ENCODE measurements around the gene HSD3B1. TPM values are rescaled to one million over a fixed set of nuclear protein-coding genes. Genes with fewer than 3 reads are reported as not detected.

The HSD3B1 gene
- total RNA-seq, 1 donor from 2014 or later: not detected

DNA sequence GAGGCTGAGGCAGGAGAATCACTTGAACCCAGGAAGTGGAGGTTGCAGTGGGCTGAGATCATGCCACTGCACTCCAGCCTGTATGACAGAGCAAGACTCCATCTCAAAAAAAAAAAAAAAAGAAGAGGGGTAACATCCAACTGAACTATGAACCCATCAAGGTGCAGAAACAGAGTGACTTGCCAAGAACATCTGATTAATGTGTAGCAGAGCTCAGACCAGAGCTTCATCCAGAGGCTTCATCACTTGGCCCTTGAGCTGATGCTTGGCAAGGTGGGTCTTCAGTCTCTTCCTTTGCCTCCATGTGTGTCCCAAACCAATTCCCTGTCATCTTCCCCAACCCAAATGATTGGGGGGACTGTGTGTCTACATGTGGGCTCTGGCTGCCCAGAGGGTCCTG lies 32.6 kb downstream of the HSD3B1 start:
- Histone ChIP-seq H3K4me3 (ENCODE audit: low read depth, low read length) (no peak overlapping the region), H3K27me3 (ENCODE audit: control insufficient read depth, insufficient read depth, low read length) (no peaks in the 10 kb centered on the region), H3K36me3 (ENCODE audit: control insufficient read depth, insufficient read depth, low read length) (no peaks in the 10 kb centered on the region)
- no peak for DNase-seq (ENCODE audit: low read depth)
- TF ChIP-seq, protein P1, sequence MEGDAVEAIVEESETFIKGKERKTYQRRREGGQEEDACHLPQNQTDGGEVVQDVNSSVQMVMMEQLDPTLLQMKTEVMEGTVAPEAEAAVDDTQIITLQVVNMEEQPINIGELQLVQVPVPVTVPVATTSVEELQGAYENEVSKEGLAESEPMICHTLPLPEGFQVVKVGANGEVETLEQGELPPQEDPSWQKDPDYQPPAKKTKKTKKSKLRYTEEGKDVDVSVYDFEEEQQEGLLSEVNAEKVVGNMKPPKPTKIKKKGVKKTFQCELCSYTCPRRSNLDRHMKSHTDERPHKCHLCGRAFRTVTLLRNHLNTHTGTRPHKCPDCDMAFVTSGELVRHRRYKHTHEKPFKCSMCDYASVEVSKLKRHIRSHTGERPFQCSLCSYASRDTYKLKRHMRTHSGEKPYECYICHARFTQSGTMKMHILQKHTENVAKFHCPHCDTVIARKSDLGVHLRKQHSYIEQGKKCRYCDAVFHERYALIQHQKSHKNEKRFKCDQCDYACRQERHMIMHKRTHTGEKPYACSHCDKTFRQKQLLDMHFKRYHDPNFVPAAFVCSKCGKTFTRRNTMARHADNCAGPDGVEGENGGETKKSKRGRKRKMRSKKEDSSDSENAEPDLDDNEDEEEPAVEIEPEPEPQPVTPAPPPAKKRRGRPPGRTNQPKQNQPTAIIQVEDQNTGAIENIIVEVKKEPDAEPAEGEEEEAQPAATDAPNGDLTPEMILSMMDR (IDR thresholded peaks at IDR 0.05; ENCODE audit: insufficient read depth, low read length, poor library complexity, severe bottlenecking): no peak

DNA sequence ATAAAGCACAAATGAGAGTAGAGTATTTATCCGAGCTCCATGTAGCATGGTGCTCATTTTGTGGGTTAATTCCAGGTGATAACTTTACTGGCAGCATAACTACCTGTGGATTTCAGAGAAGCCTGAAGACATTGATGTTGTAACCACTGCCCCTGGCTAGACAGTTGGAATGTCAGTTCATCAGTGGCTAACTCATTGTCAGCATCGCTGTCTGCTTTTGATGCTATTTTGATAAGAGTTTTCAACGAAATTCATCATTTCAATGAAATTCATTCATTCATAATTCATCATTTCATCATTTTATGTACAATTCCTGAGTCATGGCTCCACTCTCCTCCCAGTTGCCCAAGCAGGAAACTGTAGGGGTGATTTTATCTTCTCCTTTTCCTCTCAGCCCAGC lies 34.4 kb downstream of the HSD3B1 start:
- H3K4me3 ChIP-seq (ENCODE audit: low read depth, low read length): no peak overlapping the region
- TF ChIP-seq, protein P1 (IDR thresholded peaks at IDR 0.05; ENCODE audit: insufficient read depth, low read length, poor library complexity, severe bottlenecking): no peak
- H3K36me3 ChIP-seq (ENCODE audit: control insufficient read depth, insufficient read depth, low read length): no peaks in the 10 kb centered on the region
- no peaks in the 10 kb centered on the region for H3K27me3 ChIP-seq (ENCODE audit: control insufficient read depth, insufficient read depth, low read length)
- no peak for DNase-seq (ENCODE audit: low read depth)

DNA sequence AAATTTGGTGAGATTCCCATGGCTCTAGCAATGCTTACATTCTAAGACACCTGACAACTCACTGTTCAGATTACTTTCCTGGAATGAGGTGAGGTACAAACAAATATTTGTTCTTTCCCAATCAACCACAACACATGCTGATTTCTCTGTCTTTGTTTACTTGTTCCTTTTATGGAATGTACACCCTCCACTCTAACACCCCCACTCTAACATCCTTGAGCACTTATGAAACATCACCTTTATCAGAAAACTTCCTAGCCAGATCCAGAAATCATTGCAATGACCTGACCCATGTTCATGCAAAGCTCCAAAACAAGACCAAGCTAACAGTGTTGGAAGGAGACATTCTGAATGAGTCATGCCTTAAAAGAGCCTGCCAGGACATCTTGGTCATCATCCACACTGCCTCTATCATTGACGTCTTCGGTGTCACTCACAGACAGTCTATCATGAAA lies 35.5 kb downstream of the HSD3B1 start:
- H3K4me3 ChIP-seq (ENCODE audit: low read depth, low read length): no peak overlapping the region
- H3K27me3 ChIP-seq (ENCODE audit: control insufficient read depth, insufficient read depth, low read length): no peaks in the 10 kb centered on the region
- no peak for DNase-seq (ENCODE audit: low read depth)
- no peaks in the 10 kb centered on the region for H3K36me3 ChIP-seq (ENCODE audit: control insufficient read depth, insufficient read depth, low read length)
- TF ChIP-seq, protein P1 (IDR thresholded peaks at IDR 0.05; ENCODE audit: insufficient read depth, low read length, poor library complexity, severe bottlenecking): no peak

DNA sequence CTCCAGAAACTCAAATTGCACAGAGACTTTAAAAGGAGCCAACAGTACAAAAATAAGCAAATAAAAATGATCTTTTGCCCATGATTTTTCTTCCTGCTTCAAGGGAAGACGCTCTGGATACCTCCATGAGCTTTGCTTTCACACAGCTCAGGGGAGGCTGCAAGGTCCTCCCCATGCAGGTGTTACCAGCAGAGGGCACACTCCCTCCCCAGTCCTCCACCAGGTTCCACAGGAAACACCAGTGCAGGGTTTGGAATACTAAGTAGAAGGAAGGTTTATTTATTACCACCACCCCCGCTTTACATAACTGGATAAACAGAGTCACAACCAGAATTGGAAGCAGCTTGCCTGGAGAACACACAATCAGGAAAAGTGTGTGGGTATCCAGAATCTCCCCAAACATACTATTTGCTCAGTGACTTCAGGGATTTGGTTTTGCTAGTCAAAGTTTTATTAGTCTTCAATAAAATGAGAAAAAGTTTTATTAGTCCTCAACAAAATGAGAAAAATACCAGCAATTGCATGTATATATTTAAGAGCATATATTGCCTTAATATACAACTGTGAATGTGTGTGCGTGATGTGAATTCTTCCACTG lies 37.3 kb downstream of the HSD3B1 start:
- H3K36me3 ChIP-seq (ENCODE audit: control insufficient read depth, insufficient read depth, low read length): no peaks in the 10 kb centered on the region
- DNase-seq (ENCODE audit: low read depth): no peak

DNA sequence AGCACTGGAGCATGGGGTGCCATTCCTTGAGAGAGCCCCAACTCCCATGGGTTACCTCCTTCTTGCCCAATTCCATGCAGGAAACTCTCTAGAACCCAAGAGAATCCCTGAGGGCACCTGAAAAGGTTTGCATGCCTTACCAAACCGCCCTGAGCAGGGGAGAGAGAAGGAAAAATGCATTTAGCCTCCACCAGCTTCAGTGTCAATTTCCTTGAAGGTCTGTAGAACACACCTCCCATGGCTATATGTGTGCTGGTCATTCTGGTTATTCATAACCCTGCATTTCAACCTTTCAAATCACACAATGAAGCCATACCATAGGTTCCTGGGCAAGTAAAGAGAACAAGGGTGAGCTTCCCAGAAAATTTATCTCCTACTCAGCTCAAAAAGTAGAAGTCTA lies 39.6 kb downstream of the HSD3B1 start:
- TF ChIP-seq, protein P1 (IDR thresholded peaks at IDR 0.05; ENCODE audit: insufficient read depth, low read length, poor library complexity, severe bottlenecking): no peak
- no peaks in the 10 kb centered on the region for H3K36me3 ChIP-seq (ENCODE audit: control insufficient read depth, insufficient read depth, low read length)
- no peaks in the 10 kb centered on the region for H3K27me3 ChIP-seq (ENCODE audit: control insufficient read depth, insufficient read depth, low read length)
- no peak overlapping the region for H3K4me3 ChIP-seq (ENCODE audit: low read depth, low read length)
- no peak for DNase-seq (ENCODE audit: low read depth)

More for the DNA sequence above, 37.3 kb downstream of the HSD3B1 start:
- Histone ChIP-seq H3K4me3 (ENCODE audit: low read depth, low read length) (no peak overlapping the region), H3K27me3 (ENCODE audit: control insufficient read depth, insufficient read depth, low read length) (no peaks in the 10 kb centered on the region)
- TF ChIP-seq, protein P1 (IDR thresholded peaks at IDR 0.05; ENCODE audit: insufficient read depth, low read length, poor library complexity, severe bottlenecking): peak; percentile 46

DNA sequence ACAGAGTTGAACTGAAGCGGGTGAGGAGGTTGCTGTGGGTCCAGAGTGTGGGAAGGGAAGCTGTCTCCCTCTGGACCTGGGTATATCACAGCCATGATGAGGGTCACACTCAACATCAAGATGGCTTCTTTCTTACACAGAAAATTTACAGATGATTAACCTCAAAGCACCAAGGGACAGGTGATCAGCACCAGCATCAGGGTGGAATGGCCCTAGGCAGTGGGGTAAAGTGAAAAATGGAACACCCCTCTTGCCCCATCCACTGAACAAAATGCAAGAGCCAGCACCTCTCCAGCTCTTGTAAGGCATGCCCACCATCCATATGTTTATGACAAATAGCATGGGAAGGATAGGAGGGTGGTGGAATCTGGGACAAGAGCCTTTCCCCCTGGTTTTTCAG lies 40.3 kb downstream of the HSD3B1 start:
- TF ChIP-seq, protein P1 (IDR thresholded peaks at IDR 0.05; ENCODE audit: insufficient read depth, low read length, poor library complexity, severe bottlenecking): no peak
- DNase-seq (ENCODE audit: low read depth): no peak
- H3K27me3 ChIP-seq (ENCODE audit: control insufficient read depth, insufficient read depth, low read length): no peaks in the 10 kb centered on the region
- H3K4me3 ChIP-seq (ENCODE audit: low read depth, low read length): no peak overlapping the region
- no peaks in the 10 kb centered on the region for H3K36me3 ChIP-seq (ENCODE audit: control insufficient read depth, insufficient read depth, low read length)
